ENCODE data around the gene SLC15A1.
"Not testable (repeated sequence)": the region's sequence is repeated elsewhere in the genome, so short reads cannot be mapped to it uniquely, and the experiment has no call there.

Gene SLC15A1

DNA sequence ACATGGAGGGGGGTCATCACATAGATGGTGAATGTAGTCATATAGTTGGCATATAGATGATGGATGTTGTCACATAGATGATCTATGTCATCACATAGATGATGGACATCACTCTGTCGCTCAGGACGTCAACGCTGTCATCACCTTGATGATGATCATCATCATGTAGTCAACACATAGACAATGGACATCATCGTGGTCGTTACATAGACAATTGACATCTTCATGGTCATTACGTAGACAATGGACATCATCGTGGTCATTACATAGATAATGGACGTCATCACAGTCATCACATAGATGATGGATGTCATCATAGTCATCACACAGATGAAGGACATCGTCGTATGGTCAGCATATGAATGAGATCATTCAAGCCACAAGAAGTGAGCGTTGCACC is 28.6 kb upstream of the SLC15A1 start:
- DNase-seq (ENCODE audit: low read depth, low spot score), result no peak

DNA sequence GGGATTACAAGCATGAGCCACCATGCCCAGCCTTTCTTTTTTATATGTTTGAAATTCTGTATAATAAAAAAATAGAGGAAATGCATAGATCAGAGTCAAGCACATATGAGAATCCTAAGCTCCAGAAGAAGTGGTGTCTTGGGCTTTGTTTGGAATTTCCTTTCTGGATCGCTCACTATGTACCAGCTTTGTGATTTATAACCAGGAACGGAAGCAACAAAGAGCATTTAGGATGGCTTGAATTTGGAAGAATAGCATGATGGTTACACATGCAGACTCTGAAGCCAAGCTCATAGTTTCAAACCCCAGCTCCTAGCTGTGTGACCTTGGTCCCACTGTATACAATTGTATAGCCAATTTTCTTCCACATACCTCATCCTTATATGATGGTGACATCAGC is 28.0 kb upstream of the SLC15A1 start:
- no peak for DNase-seq (ENCODE audit: low read depth, low spot score)

DNA sequence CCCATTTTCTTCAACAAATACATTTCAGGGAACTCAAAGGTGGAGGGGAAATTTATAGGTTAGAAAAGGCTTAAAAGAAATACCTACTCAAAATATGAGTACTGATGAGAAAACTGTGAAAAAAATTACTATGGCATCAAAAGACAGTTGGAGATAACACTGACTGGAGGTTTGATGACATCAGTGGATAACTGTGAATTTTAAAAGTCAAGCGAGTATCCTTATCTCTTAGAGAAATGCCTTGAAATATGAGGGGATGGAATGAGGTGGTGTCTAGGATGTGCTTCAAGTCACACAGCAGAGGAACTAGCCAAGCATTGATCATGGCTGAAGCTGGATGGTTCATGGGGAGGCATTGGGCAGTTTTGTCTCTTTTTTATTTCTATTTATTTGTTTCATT is 27.2 kb upstream of the SLC15A1 start:
- DNase-seq (ENCODE audit: low read depth, low spot score), result no peak

DNA sequence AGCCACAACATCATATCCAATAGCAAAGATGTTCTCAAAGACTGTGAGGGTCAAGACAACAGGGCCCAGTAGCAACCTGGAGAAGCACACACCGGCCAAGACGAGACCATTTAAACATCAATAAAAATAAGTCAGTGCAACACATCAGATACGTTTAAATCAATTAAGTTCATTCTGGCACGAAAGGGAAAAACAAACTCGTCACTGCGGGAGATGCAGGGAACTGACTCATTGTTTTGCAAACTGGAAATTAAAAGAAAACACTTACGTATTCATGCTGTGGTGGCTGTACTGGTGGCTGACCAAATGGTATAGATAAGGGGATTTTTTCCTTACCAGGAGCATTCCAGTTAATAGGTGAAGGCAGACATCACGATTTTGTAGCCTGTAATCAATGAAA is 26.3 kb upstream of the SLC15A1 start:
- no peak for DNase-seq (ENCODE audit: low read depth, low spot score)

DNA sequence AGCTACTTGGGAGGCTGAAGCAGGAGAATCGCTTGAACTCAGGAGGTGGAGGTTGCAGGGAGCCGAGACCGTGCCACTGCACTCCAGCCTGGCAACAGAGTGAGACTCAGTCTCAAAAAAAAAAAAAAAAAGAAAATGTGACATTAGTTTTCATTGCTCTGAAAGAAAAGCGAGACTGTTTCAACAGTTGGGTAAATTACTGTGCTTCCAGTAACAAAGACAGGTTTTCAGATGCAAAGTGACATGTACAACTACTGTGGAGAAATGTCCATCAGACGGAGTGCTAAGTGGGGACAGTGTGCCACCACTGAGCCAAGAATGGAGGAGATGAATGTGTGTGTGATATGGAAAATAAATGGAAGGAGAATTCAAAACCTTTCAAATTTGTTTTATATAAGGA is 24.2 kb upstream of the SLC15A1 start:
- no peak for DNase-seq (ENCODE audit: low read depth, low spot score)

DNA sequence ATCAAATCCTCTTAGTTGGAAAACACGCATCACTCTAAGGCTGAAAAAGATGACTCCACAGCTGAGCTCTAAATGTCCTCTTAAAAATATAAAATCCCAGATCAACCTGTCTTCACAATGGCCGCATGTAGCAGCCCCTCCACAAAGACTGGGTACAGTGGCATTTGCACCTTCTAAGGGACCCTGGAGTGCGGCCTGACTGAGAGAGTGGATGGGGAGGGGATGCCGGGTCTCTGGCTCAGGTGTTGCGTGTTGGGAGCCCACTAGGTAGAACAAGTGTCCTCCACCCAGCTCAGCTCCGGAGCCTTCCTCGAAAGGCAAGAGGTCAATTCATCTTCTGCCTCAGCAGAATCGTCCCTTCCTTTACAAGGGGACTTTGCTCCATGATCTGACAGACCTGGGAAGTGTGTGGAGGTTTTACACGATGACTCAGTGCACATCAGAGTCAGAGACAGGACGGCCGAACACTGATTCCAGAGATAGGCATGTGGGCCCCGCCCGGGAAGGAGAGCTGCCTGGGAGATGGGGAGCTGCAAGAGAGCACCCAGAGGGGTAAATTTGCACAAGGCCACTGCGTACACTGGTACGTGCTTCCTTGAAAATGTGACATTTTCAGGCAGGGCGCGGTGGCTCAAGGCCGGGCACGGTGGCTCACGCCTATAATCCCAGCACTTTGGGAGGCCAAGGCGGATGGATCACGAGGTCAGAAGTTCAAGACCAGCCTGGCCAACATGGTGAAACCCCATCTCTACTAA is 23.5 kb upstream of the SLC15A1 start:
- DNase-seq (ENCODE audit: low read depth, low spot score), result no peak

DNA sequence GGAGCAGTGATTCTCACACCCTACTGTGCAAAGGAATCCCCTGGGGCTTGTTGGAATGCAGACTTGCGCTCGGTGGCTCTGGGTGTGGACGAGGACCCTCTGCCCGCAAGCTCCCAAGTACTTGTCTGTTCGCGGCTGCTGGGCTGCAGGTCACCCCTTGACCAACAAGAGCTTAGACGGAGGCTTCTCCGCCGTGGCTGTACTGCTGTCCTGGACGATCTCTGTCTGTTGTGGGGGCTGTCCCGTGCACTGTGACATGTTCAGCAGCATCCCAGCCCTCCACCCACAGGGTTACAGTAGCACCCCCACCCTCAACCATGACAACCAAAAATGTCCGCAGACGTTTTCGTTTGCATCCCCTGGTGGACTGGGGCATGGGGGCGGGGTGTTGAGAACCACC is 22.9 kb upstream of the SLC15A1 start:
- no peak for DNase-seq (ENCODE audit: low read depth, low spot score)

DNA sequence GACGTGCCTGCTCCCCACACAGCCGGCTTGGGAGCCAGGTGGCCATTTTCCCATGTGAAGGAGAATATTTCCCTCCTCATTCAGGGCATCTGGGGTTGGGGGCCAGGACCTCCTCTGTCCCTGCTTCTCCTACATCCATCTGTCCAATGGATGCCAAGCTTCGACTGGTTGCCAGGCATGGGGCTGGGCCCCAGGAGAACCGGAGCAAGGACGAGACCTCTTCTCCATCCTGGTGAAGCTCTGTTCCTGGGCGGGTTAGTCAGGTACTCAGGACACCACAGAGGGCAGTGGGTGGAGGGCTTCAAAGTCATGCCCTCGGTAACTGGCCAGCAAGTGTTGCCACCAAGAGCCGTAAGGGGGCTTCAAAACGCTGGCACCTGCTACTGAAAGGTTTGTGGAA is 22.3 kb upstream of the SLC15A1 start:
- no peak for DNase-seq (ENCODE audit: low read depth, low spot score)

DNA sequence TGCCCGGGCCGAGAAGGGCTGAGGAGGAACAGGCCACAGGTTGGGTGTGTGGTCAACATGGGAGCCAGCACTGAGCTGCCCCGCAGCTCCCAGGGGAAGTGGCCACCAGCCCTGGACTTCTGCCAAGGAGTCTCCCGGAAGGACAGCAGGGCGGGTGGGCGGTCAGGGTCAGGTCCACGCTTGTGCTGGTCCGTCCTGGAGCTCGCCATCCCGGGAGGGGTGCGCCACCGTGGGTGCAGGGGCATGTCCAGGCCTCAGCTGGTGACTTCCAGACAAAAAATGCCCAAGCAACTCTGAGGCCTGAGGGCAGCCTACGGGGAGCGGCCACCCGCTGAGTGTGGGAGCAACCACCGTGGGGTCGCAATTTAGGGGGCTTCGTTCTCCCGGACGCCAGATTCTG is 21.4 kb upstream of the SLC15A1 start:
- no peak for DNase-seq (ENCODE audit: low read depth, low spot score)

DNA sequence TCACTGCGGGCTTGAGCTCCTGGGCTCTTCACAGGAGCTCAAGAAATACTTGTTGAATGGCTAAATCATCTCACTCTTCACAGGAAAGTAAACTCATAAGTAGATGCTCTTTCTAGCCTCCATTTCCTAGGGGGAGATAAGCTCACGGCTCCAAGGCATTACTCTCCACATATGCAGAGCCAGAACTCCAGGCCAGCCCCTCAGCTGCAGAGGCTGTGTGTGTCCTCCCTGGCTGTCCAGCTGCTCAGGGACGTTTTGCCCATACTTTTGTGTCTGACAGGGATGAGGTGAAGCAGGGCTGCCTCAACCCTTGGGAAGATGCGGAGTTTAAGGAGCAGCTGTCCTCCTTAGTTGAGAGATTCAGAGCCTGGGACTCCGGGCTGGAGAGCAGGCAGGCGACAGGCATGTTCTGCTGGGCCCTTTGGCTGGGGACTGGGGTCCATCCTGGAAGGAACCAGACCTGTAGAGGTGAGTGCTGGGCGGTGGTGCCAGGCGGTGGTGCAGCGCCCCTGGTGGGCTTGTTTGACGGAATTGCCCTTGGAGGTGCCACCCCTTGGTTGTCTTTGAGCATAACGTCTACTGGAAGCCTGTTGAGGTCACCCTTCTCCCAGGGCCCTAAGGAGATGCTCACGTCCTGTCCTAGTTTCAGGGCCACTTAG is 20.5 kb upstream of the SLC15A1 start:
- no peak for DNase-seq (ENCODE audit: low read depth, low spot score)

DNA sequence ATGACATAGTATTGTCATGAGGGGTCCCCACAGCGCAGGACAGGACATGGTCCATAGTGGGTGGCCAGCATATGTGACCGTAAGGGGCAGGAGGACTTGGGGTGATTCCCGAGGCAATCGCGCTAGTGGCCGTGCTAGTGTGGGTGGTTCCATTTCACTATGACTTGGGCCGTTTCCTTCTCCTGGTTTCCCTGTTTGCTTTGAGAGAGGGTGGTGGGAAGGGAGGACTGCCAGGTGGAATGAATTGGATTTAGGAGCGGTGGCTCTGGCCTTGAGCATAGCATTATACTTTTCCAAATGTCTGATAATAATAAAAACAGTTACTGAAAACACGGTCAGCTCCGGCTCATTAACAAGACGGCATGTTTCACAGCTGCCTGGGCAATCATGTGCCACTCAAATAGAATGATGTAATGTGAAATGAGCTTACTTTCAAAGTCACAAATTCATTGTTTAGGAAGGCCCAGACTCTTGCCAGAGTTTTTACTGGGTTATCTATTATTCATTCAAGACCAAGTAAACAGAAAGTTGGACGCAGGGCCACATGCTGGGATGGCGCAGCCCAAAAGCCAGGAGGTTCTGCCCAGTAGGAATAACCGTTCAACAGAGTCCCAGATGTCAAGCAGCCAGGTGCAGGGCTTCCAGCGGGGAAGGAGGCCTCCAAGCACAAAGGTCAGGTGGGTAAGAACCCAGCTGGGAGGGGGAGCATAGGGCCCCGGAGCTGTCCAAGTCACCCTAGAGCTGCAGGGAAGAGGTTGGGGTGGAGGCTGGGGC is 19.6 kb upstream of the SLC15A1 start:
- DNase-seq (ENCODE audit: low read depth, low spot score), result no peak

DNA sequence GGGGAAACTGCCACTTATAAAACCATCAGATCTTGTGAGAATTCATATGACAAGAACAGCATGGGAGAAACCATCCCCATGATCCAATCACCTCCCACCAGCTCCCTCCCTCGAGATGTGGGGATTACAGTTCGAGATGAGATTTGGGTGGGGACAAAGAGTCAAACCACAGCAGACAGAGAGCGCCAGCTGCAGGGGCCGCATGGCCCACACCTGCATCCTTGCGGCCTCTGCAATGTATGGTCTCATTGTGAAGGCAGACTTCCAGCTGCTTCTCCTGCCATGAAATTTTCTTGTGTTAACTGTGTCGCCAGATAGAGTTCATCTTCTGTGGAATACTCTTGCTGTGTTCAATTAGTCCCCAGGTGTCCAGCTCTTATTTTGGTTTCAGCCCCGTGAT is 17.3 kb upstream of the SLC15A1 start:
- DNase-seq (ENCODE audit: low read depth, low spot score), result no peak

DNA sequence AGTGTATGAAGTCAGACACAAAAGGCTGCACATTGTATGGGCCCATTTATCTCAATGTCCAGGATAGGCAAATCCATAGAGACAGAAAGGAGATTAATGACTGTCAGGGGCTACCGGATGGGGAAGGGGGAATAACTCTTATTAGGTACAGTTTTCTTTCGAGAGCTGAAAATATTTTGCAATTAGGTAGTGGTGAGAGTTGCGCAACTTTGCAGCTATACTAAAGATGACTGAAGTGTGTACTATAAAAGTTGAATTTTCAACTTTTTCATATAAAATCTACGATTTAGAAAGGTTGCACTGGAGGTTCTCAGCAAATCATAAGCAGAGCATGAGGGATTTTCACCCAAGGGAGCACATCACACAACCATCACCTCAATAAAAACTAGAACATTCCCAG is 16.1 kb upstream of the SLC15A1 start:
- DNase-seq (ENCODE audit: low read depth, low spot score), result no peak

DNA sequence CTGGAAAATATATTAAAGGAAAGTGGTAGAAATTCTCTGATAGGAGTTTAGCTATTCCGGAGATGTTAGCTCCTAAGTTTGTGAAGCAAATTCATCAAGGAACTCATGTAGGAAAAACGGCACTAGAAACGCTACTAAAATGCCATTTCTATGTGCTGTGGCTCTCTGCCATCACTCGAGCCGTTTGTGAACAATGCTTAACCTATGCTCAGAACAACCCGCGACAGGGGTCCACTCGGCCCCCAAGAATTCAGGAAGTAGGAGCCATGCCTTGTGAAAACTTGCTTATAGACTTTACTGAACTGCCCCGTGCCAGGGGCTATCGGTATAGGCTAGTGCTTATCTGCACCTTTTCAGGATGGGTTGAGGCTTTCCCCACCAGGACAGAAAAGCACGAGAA is 14.2 kb upstream of the SLC15A1 start:
- DNase-seq (ENCODE audit: low read depth, low spot score), result no peak

DNA sequence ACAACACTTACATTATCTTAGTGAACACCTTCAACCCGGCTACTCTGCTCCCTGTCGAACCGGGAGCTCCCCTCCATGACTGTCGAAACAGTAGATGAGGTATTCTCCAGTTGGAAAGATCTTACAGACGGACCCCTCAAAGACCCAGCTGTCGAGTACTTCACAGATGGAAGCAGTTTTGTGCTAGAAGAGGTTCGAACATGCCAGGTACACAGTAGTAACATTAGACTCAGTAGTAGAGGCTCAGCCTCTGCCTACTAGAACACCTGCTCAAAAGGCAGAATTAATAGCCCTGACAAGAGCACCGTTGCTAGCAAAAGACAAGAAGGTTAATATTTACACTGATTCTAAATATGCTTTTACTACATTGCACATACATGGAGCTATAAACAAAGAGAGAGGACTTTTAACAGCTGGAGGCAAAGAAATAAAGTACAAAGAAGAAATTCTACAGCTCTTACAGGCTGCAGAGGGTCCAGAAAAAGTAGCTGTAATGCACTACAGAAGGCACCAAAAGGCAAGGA is 13.6 kb upstream of the SLC15A1 start:
- no peak for DNase-seq (ENCODE audit: low read depth, low spot score)

DNA sequence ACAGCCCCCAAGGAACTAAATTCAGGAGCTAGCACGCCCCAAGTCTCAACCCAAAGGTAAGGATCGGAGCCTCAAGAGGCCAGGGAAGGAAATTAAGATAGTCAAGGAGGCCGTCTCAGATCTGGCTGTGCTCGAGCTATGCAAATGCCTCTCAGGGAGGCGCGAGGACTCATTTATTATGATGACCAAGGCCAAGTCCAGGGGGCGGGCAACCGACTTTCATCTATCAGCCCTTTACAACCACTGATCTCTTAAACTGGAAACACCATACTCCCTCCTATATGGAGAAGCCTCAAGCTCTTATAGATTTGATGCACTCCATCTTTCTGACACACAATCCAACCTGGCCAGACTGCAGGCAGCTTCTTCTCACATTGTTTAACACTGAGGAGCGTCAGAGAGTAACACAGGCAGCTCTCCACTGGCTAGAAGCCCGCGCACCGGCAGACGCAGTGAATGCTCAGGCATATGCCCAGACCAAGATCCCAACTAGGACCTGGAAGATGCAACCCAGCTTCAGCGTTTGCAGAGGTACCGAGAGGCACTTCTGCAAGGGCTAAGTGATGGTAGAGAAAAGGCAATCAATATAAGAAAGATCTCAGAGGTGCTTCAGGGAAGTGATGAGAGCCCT is 9.6 kb upstream of the SLC15A1 start:
- DNase-seq (ENCODE audit: low read depth, low spot score), result no peak

DNA sequence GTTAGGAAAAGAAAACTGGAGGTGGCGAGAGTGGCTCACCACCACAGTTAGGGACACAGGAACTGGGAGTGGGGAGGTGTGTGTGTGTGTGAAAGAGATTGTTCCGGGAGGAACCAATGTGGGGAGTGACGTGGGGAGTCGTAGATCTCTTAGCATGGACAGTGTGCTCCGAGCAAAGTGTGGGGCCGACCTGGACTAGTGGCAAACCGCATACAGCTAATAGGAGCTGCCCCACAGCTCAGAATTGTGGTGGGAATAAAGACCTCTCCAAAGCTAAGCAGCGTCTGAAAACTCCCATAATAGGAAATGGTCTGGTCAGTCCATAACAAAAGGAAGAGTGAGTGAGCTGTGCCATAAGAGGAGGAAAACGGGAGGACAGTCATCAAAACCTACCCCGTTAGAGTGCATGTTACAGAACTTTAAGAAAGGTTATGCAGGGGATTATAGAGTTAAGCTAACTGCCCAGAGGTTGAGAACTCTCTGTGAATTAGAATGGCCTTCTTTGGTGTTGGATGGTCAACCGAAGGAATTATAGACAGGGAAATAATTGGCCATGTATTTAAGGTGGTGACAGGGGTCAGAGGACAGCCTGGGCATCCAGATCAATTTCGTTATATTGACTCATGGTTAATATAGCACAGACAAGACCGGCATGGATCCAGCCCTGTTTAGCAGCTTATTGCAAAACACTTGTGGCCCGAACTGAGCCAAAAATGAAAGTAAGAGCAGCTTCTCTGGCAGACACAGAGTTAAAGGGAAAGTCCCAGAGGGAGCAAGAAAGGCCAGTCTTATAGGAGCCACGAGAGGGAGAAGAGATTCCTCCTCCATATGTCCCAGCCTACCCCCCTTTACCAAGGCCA is 8.9 kb upstream of the SLC15A1 start:
- DNase-seq (ENCODE audit: low read depth, low spot score), result no peak

DNA sequence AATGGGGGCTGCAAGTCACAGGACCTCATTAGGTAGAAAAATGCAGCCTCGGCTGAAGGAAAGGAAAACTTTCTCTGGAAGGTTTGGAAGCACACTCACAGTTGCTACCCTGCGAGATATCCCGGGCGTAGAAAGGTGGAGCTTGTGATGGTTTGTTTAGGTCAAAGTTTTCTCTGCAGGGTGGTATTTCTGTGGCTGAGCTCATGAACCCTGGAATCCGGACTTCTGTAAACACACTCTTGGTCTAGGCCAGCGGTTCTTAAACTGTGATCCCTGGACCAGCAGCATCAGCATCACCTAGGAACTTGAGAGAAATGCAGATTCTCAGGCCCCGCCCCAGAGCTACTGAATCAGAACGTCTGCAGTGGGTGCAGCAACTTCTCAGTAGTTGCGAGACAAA is 3.3 kb upstream of the SLC15A1 start:
- DNase-seq (ENCODE audit: low read depth, low spot score), result no peak

DNA sequence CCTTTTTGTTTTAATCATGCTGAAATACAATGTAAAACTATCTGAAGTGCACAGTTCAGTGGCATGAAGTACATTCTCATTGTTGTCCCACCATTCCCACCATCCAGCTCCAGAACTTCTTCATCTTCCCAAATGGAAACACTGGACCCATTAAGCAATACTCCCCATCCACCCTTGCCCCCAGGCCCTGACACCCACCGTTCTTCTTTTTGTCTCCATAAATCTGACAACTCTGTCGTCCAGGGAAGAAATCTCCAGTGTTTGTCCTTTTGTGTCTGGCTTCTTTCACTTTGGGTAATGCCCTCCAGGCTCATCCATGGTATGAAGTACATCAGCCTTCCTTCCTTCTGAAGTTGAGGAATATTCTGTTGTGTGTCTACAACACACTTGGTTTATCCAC is 2.6 kb upstream of the SLC15A1 start:
- DNase-seq (ENCODE audit: low read depth, low spot score), result no peak

DNA sequence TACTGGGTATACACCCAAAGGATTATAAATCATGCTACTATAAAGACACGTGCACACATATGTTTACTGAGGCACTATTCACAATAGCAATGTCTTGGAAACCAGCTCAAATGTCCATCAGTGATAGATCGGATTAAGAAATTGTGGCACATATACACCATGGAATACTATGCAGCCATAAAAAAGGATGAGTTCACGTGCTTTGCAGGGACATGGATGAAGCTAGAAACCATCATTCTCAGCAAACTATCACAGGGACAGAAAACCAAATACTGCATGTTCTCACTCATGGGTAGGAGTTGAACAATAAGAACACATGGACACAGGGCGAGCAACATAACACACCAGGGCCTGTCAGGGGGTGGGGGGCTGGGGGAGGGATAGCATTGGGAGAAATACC is 2.0 kb upstream of the SLC15A1 start:
- DNase-seq (ENCODE audit: low read depth, low spot score), result not testable (repeated sequence)

DNA sequence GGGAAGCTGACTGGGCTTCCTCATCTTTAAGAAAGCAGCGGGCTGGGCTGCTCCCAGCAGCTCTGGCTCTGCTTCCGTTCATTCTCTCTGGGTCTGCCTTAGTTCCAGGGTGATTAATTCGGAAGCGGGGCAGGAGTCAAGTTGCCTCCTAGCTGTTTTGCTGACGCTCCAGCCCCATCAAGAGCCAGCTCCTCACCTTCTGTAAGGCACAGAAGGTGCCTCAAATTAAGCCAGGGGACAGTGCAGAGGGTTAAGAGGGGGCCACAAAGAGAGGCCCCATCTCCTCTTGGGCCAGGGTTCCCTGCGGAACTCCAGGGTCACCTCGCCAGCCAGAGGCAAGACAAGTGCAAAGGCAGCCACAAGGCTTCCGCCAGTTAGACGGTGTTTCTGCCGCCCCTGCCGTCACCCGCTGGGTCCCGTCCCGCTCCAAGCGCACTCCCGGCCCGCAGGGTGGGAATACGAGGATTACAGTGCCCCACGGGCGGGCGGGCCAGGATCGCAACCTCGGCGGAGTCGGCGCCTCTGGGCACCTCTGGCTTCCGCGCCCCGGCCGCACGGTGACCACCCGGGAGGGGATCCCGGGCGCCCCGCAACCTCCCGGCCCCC is 508 bp downstream of the SLC15A1 start:
- no peak for DNase-seq (ENCODE audit: low read depth, low spot score)
